ENCODE results near the gene USP30.
A peak's percentile ranks its signal among the peaks of the same experiment; 100 is the strongest.

Gene USP30

GRCh38 chr12:109097140-109097434, 44.7 kb downstream of the USP30 start:
- no peak for DNase-seq

- peak; percentile 56 to 98 (median 94) for DNase-seq
Observed at GRCh38 chr12:109097435-109098182, 45.2 kb downstream of the USP30 start, which contains the start of gene UNG. Gene UNG, plus strand, starts transcription at chr12:109097597. Its CDS starts 83 bp downstream, at chr12:109097680.

DNA sequence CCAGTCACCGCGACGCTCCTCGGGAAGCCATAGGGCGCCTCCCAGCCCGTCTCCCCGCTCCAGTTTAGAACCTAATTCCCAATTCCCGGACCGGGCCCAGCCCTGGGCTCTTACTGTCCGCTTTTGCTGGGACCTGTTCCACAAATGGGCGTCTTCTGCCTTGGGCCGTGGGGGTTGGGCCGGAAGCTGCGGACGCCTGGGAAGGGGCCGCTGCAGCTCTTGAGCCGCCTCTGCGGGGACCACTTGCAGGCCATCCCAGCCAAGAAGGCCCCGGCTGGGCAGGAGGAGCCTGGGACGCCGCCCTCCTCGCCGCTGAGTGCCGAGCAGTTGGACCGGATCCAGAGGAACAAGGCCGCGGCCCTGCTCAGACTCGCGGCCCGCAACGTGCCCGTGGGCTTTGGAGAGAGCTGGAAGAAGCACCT, 45.8 kb downstream of the USP30 start:
- peak in 1 of 56 donors; percentile 74 for DNase-seq

DNA sequence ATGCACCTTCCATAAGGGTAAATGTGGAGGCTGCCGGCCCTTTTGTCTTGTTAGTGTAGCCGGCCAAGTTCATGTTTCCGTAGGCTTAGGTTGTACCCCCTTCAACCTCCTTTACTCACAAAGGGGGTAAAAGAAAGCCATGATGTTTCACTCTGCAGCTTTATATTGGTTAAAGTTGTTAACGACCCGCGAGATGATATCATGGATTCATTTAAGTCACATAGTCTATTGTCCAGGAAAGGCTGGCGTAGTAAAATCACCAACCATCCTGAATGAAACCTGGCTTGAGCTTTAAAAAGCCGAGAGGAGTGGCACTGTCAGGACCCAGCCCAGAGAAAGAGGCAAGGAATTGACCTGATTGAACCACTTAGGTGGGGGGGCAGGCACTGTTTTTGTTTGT, 46.3 kb downstream of the USP30 start:
- no peak for DNase-seq

GRCh38 chr12:109099431-109100020, 47.1 kb downstream of the USP30 start:
- DNase-seq = no peak

- no peak for DNase-seq
Observed at GRCh38 chr12:109100741-109101140, 48.4 kb downstream of the USP30 start.

GRCh38 chr12:109102491-109102890, 50.1 kb downstream of the USP30 start:
- no peak for DNase-seq

DNA sequence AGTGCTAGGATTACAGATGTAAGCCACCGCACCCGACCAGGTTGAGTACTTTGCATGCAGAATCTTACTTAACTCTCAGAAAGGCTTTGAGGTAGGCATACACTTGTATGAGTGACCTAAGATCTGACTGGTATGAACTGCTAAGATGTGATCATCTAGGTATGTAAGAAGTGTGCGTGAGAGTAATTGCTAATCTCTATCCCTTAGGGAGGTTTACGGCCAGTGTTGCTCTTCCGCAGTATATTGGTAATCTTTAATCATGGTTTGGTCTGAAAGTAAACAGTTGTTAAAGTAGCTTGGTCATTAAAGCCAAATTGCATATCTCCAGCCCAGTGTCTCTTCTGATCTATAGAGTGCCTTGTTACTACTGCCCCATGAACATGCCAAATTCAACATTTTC, 52.8 kb downstream of the USP30 start:
- no peak for DNase-seq

DNA sequence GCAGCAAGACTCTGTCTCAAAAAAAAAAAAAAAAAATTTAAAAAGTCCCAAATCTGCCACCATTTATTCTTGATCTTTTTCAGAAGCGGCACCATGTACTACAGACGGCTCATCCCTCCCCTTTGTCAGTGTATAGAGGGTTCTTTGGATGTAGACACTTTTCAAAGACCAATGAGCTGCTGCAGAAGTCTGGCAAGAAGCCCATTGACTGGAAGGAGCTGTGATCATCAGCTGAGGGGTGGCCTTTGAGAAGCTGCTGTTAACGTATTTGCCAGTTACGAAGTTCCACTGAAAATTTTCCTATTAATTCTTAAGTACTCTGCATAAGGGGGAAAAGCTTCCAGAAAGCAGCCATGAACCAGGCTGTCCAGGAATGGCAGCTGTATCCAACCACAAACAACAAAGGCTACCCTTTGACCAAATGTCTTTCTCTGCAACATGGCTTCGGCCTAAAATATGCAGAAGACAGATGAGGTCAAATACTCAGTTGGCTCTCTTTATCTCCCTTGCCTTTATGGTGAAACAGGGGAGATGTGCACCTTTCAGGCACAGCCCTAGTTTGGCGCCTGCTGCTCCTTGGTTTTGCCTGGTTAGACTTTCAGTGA, 57.5 kb downstream of the USP30 start:
- DNase-seq = peak in 4 of 56 donors; percentile 12 to 41 (median 14)

GRCh38 chr12:109110988-109111495, 58.7 kb downstream of the USP30 start:
- peak; percentile 16 to 93 (median 78) for DNase-seq

DNA sequence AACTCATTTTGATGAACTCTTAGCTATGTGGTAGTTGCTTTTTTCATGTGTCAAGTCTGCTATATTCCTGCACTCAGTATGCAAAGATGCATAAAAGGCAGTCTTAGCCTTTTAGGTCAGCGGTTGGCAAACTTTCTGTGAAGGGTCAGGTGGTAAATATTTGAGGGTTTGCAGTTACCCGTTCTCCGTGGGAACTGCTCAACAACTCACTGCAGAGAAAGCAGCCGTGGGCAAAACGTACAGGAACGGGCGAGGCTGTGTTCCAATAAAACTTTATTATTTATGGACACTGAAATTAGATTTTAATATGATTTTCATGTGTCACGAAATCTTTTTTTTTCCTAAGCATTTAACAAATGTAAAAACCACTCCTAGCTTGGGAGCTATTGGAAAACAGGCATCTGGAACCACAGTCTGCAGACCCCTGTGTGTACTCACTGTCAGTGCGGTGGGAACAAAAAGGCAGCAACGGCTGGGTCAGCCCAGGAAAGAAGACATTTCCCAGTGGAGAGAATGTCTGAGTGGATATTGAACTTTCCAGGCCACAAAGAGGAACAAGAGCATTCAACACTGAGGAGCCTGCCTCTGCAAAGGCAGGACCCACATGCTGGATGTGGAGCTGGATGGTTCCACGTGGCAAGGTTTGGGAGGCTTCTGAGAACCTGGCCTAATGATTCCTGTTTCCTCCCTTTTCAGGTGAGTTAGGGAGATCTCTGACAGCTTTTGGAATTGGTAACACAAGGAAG, 60.5 kb downstream of the USP30 start:
- no peak for DNase-seq

DNA sequence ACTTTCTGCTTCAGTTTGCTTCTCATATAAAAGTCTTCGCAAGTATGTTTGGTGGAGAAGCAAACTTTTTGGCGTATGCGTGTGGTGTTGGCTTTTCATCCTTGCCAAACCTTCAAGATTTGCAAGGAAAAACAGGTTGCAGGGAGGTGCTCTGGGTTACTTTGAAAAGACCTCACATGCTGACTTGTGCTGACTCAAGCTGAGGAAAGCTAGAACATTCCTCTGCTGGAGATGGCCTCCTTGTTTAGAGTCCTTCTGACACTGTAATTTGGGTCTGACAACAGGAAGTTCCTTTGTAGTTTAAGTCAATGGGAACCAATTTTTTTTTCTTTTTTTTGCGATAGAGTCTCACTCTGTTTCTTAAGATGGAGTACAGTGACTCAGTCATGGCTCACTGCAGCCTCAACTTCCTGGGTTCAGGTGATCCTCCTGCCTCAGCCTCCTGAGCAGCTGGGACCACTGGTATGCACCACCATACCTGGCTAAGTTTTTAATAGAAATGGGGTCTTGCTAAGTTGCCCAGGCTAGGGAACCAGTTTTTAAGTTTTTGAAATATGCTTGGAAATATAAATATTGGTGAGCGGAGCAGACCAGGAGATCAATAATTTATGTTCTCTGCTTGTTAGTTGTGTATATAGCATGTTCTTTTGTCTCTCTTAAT, 61.4 kb downstream of the USP30 start:
- no peak for DNase-seq

DNA sequence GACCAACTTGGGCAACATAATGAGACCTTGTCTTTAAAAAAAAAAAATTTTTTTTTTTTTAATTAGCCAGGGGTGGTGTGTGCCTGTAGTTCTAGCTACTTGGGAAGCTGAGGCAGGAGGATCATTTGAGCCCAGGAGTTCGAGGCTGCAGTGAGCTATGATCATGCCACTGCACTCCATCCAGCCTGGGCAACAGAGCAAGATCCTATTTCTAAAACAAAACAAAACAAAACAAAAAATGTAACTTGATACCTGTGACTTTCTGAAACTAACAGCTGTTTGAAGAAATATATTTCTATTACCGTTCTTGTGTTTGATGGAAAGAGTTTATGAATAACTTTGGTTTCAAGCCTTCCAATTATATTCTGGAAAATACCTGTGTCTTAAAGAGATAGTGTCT, 62.3 kb downstream of the USP30 start:
- no peak for DNase-seq

GRCh38 chr12:109115404-109115757, 63.0 kb downstream of the USP30 start:
- DNase-seq = no peak

DNA sequence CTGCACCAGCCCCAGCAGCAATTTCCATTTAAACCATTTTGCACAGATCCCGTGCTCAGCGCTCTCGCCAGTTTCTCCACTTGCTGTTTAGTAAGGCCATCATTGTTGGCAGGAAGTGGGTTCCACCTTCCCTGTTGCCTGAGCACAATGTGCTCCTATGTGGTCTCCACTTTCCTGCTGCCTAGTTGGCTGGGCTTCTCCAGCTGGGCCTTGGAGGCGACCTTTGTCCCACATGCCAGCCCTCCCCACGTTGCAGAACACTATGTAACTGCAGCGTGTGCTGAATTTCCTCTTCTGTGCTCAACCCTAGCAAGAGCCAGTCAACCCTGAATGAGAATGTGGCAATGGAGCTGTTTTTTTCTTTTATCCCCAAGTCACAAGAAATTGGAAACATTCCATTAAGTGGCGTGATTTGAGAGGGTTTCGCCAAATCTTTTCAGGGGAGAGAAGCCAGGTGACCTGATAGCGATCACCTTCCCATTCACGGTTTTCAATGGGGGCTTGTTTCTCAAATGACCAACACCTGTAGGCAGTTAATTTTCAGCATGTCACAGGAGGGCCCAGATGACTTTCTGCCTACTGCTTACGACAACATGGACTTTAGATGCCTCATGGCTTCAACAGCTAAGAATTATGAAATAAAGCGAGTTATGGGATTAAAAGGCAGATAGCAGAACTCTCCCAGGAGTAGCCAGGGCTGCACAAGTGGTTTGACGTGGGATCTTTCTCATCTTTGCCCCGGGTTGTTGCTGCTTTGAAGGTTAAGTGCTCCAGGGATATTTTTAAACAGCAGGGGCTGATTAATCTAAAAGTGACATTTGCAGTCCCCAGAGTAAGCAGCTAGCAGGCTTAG, 63.6 kb downstream of the USP30 start, which contains the start of gene ACACB:
ACACB (plus strand) TSS at position 830 of the 853 bp plus-strand sequence. CDS start 22,819 bp downstream, outside the sequence.
- DNase-seq = peak in 52 of 56 donors; percentile 12 to 92 (median 66)

- no peak for DNase-seq
Observed at GRCh38 chr12:109116611-109116949, 64.2 kb downstream of the USP30 start.

- no peak for DNase-seq
Observed at GRCh38 chr12:109120095-109120494, 67.7 kb downstream of the USP30 start.

- DNase-seq = no peak
Observed at GRCh38 chr12:109120557-109120956, 68.2 kb downstream of the USP30 start.

GRCh38 chr12:109121346-109121880, 69.0 kb downstream of the USP30 start:
- DNase-seq = no peak

Measured in amygdala (tissue), 56 donors.